HG03432 (cell line): ENCODE measurements around the gene ERN2.
"Not testable (repeated sequence)": the region's sequence is repeated elsewhere in the genome, so short reads cannot be mapped to it uniquely, and the experiment has no call there.

Source experiments
- ATAC-seq: cut with Tn5 transposase; IDR thresholded peaks from one replicate; pipeline ENCODE4 v1.9.1; 2021; ENCODE audit warnings: mild to moderate bottlenecking, moderate library complexity; ENCODE audit not compliant: unreplicated experiment

ERN2 gene

GRCh38 chr16:23712976-23713375, at the start of gene ERN2:
TSS of gene ERN2 (minus strand) at chr16:23713222. CDS start at chr16:23713187, 35 bp downstream.
- no peak for ATAC-seq

DNA sequence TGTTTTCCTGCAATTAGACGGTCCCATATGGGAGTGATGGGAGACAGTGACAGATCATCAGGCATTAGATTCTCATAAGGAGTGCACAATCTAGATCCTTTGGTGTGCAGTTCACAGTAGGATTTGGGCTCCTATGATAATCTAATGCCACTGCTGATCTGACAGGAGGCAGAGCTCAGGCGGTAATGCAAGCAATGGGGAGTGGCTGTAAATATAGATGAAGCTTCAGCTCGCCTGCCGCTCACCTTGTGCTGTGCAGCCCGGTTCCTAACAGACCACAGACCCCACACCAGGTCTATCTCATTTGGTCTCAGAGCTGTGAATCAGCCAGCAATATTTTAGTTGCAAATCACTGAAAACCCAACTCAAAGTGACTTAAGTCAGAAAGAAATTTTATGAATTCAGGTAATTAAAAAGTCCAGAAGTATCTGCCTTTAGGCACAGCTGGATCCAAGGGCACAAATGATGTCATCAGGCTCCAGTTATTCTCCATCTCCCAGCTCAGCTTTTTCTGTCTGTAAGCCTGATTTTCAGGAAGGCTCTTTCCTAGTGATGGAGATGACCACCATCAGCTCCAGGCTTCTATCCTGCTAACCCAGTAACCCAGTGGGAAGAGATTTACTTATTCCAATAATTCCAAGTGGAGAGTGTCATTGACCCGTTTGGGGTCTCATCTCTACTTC, 45.1 kb upstream of the ERN2 start:
- ATAC-seq = no peak

GRCh38 chr16:23757116-23757515, 44.1 kb upstream of the ERN2 start:
- ATAC-seq = no peak

DNA sequence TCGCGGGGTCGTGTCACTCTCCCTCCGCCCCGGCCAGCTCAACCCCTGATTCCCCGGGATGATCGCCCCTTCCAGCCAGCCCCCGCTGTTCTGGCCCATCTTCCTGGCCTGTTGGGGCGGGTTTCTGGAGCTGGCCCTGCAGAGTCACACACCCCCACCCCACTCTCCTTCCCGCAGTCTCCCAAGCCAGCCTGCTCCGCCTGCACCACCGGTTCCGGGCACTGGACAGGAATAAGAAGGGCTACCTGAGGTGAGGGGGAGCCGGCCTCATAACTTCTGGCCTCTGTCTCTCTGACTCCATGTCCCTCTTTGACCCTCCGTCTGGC, 42.4 kb upstream of the ERN2 start:
- ATAC-seq = no peak

DNA sequence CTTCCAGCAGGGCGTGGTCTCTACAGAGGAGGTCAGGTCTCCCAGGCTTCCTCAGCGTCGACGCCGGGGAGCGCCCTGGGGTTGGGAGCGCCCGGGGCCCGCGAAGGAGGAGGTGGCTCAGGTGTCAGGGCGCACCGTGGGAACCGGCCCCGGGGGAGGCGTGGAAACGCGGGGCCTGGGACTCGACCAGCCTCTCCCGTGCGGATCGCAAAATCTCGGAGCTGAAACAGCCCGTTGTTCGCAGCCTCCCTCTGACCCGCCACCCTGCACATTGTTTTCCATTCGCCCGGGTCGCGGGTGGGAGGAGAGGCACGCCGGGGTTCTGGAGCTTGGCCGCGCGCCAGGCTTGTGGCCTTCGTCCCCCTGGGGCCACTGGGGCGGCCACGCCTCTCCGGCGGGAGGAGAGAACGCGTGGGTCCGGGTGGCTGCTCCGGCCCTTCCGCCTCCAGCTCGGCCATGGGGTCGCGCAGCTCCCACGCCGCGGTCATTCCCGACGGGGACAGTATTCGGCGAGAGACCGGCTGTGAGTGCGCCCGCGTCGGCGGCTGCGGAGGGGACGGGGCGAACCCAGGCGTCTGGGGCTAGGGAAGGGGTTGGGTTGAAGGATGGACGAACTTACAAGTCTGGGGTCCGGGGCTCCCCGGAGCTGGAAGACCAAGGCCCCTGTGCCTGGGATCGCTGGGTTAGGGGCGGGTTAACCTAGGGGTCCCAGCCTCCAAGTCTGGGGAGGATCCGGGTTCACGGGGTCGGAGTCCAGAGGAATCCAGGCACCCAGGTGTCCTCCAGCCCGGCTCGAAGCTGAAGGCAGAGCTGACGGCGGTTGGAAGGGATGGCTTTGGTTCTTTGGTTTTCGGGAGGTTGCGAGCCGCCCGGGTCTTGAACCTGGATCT, 41.8 kb upstream of the ERN2 start, which contains the start of gene CHP2:
Gene CHP2 (plus strand): TSS at position 433 of the 890 bp plus-strand sequence. CDS start 24 bp downstream, at position 457.
- ATAC-seq = no peak

DNA sequence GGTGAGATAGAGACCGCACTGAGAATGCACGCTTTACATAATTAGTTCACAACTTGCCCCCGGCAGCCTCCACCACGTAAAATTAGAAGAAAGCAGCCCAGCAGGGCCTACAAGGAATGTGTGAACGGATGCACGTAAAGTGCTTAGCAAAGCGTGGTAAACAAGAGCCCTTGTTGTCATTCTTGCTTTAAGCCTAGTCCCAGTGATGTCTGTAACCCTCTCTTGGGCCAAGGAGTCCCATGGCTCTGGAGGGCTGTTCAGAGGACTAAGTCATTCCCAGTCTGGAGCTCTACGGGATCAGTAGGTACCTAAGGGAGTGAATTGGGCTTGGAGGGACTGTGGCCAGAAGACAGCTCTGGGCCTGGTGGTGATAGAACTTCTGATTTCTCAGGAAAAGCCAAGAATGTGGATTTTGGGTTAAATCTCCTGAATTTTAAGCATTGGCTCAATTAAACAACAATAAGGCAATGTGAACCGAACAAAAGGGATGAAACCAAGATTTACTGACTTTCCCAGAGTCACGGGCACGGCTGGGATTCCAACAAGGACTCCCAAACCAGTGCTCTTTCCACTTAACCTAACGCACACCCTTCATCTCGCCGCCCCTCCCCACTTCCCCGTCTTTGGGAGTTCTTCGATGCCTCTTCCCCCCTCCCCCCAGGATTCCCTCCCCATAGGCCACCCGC, 41.0 kb upstream of the ERN2 start:
- no peak for ATAC-seq

GRCh38 chr16:23751053-23751452, 38.0 kb upstream of the ERN2 start:
- ATAC-seq = not testable (repeated sequence)

GRCh38 chr16:23748630-23749029, 35.6 kb upstream of the ERN2 start:
- ATAC-seq = no peak

DNA sequence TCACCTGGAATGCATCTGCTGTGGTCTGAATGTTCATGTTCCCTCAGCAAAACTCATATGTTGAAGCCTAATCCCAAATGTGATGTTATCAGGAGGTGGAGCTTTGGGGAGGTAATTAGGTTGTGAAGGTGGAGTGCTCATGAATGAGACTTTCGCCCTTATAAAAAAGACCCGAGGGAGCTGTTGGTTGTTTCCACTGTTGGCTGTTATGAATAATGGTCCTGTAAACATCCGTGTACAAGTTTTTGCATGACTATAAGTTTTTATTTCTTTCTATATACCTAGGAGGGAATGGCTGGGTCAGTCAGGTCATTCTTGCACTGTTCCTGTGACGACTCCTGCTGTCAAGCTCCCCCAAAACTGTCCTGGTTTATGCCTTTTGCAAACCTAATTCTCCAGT, 32.2 kb upstream of the ERN2 start:
- no peak for ATAC-seq

GRCh38 chr16:23742766-23743165, 29.7 kb upstream of the ERN2 start:
- no peak for ATAC-seq

GRCh38 chr16:23741675-23742303, 28.8 kb upstream of the ERN2 start:
- no peak for ATAC-seq

GRCh38 chr16:23739516-23739915, 26.5 kb upstream of the ERN2 start:
- no peak for ATAC-seq

- not testable (repeated sequence) for ATAC-seq
Measured at GRCh38 chr16:23737423-23738028, 24.5 kb upstream of the ERN2 start.

DNA sequence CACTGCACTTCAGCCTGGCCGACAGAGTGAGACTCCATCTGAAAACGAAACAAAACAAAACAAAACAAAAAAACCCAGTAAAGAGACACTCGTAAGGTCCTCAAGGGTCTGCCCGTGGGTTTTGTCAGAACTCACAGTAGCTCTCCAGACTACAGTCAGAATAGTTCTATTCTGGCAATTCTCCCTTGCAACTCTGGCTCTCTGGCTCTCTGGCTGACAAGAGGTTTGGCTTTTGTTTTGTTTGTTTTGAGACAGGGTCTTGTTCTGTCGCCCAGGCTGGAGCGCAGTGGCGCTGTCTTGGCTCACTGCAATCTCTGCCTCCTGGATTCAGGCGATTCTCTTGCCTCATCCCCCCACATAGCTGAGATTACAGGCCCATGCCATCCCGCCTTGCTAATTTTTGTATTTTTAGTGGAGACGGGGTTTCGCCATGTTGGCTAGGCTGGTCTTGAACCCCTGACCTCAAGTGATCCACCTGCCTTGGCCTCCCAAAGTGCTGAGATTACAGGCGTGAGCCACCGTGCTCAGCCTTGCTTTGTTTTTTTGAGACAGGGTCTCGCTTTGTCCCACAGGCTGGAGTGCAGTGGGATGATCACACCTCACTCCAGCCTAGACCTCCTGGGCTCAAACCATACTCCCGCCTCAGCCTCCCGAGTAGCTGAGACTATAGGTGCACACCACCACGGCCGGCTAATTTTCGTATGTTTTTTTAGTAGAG, 21.3 kb upstream of the ERN2 start:
- ATAC-seq = no peak

GRCh38 chr16:23729503-23730424, 16.7 kb upstream of the ERN2 start:
- ATAC-seq = no peak

DNA sequence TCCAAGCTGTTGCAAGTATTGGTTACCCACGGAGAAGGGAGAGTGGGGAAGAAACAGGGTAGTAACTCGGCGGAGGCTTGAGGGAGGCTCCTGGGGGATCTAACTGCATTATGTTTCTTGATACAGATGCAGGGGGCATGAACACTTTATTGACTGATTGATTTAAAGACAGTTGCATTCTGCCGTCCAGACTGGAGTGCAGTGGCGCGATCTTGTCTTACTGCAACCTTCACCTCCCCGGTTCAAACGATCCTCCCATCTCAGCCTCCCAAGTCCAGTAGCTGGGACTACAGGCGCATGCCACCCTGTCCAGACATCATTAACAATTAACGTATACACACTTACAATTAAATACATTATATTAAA, 15.1 kb upstream of the ERN2 start:
- no peak for ATAC-seq

DNA sequence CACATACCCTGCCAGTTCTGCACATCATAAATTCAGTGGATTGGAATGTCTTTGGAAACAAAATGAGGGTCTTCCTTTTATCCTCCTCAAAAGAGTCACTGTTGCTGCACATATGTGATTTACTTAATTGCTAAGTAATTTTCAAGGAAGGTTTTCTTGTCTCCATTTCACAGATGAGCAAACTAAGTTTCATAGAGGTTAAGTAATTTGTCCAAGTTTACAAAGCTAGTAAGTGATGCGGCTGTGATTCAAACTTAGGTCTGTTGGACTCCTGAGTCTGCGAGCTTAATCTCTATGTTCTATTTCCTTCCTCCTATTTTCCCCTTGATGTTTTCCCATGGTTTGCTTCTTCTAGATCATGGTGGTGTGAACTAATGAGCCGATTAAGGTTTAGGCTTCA, 13.7 kb upstream of the ERN2 start:
- ATAC-seq = no peak

DNA sequence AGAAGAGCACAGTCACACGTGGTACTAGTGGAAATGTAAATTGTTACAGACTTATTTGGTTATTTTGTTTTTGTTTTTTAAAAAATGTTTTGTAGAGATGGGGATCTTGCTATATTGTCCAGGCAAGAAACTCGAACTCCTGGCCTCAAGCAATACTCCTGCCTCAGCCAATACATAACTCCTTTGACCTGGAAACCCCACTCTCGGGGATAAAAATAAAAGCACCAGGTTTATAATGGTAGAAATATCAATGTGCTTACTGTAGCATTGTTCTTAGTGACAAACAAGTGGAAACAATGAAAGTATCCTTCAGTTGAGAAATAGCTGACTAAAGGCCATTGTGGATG, 11.7 kb upstream of the ERN2 start:
- no peak for ATAC-seq

DNA sequence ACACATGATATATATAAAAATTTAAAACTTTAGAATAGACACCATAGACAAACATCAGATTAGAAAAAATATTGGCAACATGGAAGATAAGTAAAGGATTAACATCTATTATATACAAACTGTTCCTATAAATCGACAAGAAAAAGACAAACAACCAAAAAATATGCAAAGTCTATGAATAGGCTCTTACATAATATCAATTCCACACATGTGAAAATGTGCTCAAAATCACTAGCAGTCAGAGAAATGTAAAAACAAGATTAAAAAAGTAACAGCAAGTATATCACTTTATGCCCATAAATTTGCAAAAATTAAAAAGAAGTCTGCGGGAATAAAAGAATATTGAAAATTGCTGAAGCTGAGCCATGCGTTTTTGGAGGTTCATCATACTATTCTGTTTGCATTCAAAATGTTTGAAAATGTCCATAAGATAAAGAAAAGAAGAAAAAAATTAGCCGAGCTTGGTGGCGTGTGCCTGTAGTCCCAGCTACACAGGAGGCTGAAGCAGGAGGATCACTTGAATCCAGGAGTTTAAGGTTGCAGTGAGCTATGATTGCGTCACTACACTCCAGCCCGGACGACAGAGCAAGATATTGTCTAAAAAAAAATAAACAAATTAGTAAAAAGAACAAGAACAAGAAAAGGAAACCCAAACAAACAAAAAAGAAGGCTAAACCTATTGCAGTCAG, 11.2 kb upstream of the ERN2 start:
- ATAC-seq = no peak
